Left renal pelvis (tissue), 4 donors: ENCODE measurements around the gene LAX1. TPM values are rescaled to one million over a fixed set of nuclear protein-coding genes. Genes with fewer than 3 reads are reported as not detected.

Experiments
- DNase-seq, 4 donors: peaks; one replicate each; pipeline ENCODE4 v3.0.0-alpha.2; 2013; ENCODE audit warnings: low read depth in 4 of 4, low spot score in 3 of 4
- polyA plus RNA-seq, 4 donors: library from polyadenylated mRNA; unstranded; fragments of 120-200 nt; gene quantifications; one replicate each; pipeline ENCODE4 v1.2.1, GENCODE V29; 2013; ENCODE audit not compliant: insufficient read length in 4 of 4

Gene LAX1
- polyA plus RNA-seq, 4 donors: 0.10 to 0.32 (median 0.12) TPM

GRCh38 chr1:203805689-203806088 lies 40.7 kb downstream of the LAX1 start:
- no peak for DNase-seq

- no peak for DNase-seq
These were observed 42.2 kb downstream of the LAX1 start for GRCh38 chr1:203807196-203807595.

GRCh38 chr1:203813581-203814341 lies 48.8 kb downstream of the LAX1 start:
- DNase-seq: no peak

GRCh38 chr1:203818399-203818798 lies 53.4 kb downstream of the LAX1 start:
- no peak for DNase-seq

- DNase-seq: no peak
These were observed 58.3 kb downstream of the LAX1 start for GRCh38 chr1:203823306-203823705.

Other genes starting within 250 kb of the LAX1 start
- 100 to 1,000 TPM in 1 of 4 donors, 10 to 100 TPM in 3; 55.9 to 176 (median 74.0) TPM for gene ATP2B4, start 138.4 kb upstream of the LAX1 start, polyA plus RNA-seq
- gene ZBED6, start 30.4 kb downstream of the LAX1 start, polyA plus RNA-seq: 10 to 100 TPM; 12.3 to 26.4 (median 19.4) TPM
- 100 to 1,000 TPM; 119 to 165 (median 153) TPM for gene ZC3H11A, start 30.4 kb downstream of the LAX1 start, polyA plus RNA-seq
- gene SNRPE, start 96.4 kb downstream of the LAX1 start, polyA plus RNA-seq: 100 to 1,000 TPM; 240 to 331 (median 264) TPM